ENCODE results near the gene C14orf119.

DNA sequence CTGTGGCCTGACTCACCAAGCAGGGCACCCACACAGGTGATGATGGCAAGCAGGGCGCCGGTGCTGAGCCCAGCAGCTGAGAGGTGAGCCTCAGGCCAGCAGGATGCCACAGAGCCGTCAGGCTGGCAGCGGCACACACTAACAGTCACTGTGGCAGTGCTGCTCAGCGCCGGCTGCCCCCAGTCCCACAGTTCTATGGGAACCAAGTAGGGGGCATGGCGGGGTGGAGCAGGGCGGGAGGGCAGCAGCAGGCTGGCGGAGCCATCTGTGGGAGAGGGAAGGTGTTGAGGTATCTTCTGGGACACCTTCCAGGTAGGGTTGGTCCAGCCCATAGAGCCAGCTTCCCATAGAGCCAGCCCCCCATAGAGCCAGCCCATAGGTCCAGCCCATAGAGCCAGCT lies 46.3 kb upstream of the C14orf119 start:
- no peak for TF ChIP-seq CTCF (conservative IDR thresholded peaks at IDR 0.05; ENCODE audit: low read length)
- TF ChIP-seq EZH2phosphoT487 (IDR thresholded peaks at IDR 0.05; ENCODE audit: borderline replicate concordance, low read depth, low read length), result no peak

Measured in OCI-LY7 (cell line).